CD14-positive monocyte (primary cell): ENCODE results near the gene TMEM170A. TPM values are rescaled to one million over a fixed set of nuclear protein-coding genes. Genes with fewer than 3 reads are reported as not detected.

Experiments
- DNase-seq, 3 donors: peaks; one replicate each; pipeline ENCODE4 v3.0.0-alpha.2; 2011 to 2022
- H2AFZ ChIP-seq: 2 replicates; pipeline ENCODE4 v1.6.0; 2012; ENCODE audit warnings: mild to moderate bottlenecking, low read depth, low read length, inconsistent platforms; ENCODE audit not compliant: insufficient read depth, poor library complexity, severe bottlenecking
- H3K27ac ChIP-seq, 2 donors: 1 replicate in 1 of 2; 2 replicates in 1 of 2; pipeline ENCODE4 v1.5.1; 2012 to 2013; ENCODE audit warnings: low read length in 2 of 2, control low read depth in 1 of 2, inconsistent platforms in 1 of 2, low read depth in 1 of 2, mild to moderate bottlenecking in 1 of 2
- H3K27me3 ChIP-seq, 2 donors: one replicate each; pipeline versions ENCODE4 v1.6.0 to v1.6.1; 2011 to 2013; ENCODE audit warnings: low read length in 2 of 2; ENCODE audit not compliant: control insufficient read depth in 2 of 2, insufficient read depth in 2 of 2
- H3K36me3 ChIP-seq, 2 donors: replicated peaks in 1 of 2; 1 replicate in 1 of 2; 2 replicates in 1 of 2; pipeline versions ENCODE4 v1.5.1 to v1.6.1; 2012 to 2013; ENCODE audit warnings: low read length in 2 of 2, control low read depth in 1 of 2, inconsistent platforms in 1 of 2, mild to moderate bottlenecking in 1 of 2; ENCODE audit not compliant: insufficient read depth in 2 of 2, control insufficient read depth in 1 of 2
- H3K4me1 ChIP-seq, 2 donors: 1 replicate in 1 of 2; 2 replicates in 1 of 2; pipeline versions ENCODE4 v1.5.1 to v1.6.1; 2012 to 2013; ENCODE audit warnings: low read length in 2 of 2, control low read depth in 1 of 2, inconsistent platforms in 1 of 2, mild to moderate bottlenecking in 1 of 2, moderate library complexity in 1 of 2; ENCODE audit not compliant: insufficient read depth in 2 of 2, control insufficient read depth in 1 of 2
- H3K4me2 ChIP-seq: replicated peaks from 2 replicates; pipeline ENCODE3; 2012; ENCODE audit warnings: low read length, moderate library complexity, mild to moderate bottlenecking; ENCODE audit not compliant: poor library complexity, severe bottlenecking; ENCODE audit errors: extremely low read depth
- H3K4me3 ChIP-seq, 3 experiments: fragments of 200-600 bp in 1 of 3; sonication (generic) in 1 of 3; replicated peaks in 1 of 3; 1 replicate in 2 of 3; 2 replicates in 1 of 3; pipeline ENCODE4 v1.5.1; 2011 to 2013; ENCODE audit warnings: low read length in 3 of 3, mild to moderate bottlenecking in 3 of 3, control low read depth in 2 of 3, low read depth in 2 of 3, inconsistent platforms in 1 of 3, moderate library complexity in 1 of 3
- H3K79me2 ChIP-seq: 2 replicates; pipeline ENCODE4 v1.6.0; 2012; ENCODE audit warnings: mild to moderate bottlenecking, control low read depth, inconsistent platforms, low read length, moderate library complexity; ENCODE audit not compliant: insufficient read depth
- H3K9ac ChIP-seq: 2 replicates; pipeline ENCODE4 v1.6.0; 2017; ENCODE audit warnings: low read length, mild to moderate bottlenecking; ENCODE audit not compliant: insufficient read depth, poor library complexity, severe bottlenecking
- H3K9me3 ChIP-seq, 2 donors: replicated peaks in 1 of 2; 1 replicate in 1 of 2; 2 replicates in 1 of 2; pipeline versions ENCODE4 v1.5.1 to v1.6.1; 2012 to 2013; ENCODE audit warnings: low read length in 2 of 2, control low read depth in 1 of 2; ENCODE audit not compliant: control insufficient read depth in 1 of 2, insufficient read depth in 1 of 2
- H4K20me1 ChIP-seq: 2 replicates; pipeline ENCODE4 v1.6.0; 2012; ENCODE audit warnings: mild to moderate bottlenecking, low read length, control low read depth, moderate library complexity; ENCODE audit not compliant: insufficient read depth
- H3K27ac Mint-ChIP-seq, 7 donors: one replicate each; pipeline ENCODE4 v1.8.0; 2020; ENCODE audit warnings: mild to moderate bottlenecking in 7 of 7, mixed read lengths in 7 of 7, moderate library complexity in 6 of 7, inconsistent platforms in 2 of 7
- H3K27me3 Mint-ChIP-seq, 3 donors: one replicate each; pipeline ENCODE4 v1.8.0; 2021 to 2022; ENCODE audit warnings: low read depth in 3 of 3, mild to moderate bottlenecking in 3 of 3, mixed read lengths in 3 of 3, moderate library complexity in 3 of 3, inconsistent platforms in 1 of 3
- H3K36me3 Mint-ChIP-seq, 2 donors: one replicate each; pipeline ENCODE4 v1.8.0; 2020; ENCODE audit warnings: mixed read lengths in 2 of 2, inconsistent platforms in 1 of 2, mild to moderate bottlenecking in 1 of 2
- H3K4me1 Mint-ChIP-seq: one replicate; pipeline ENCODE4 v1.8.0; 2020; ENCODE audit warnings: mild to moderate bottlenecking, mixed read lengths
- H3K4me3 Mint-ChIP-seq, 2 donors: one replicate each; pipeline ENCODE4 v1.8.0; 2020; ENCODE audit warnings: mild to moderate bottlenecking in 2 of 2, mixed read lengths in 2 of 2, moderate library complexity in 1 of 2
- H3K9me3 Mint-ChIP-seq, 7 donors: one replicate each; pipeline ENCODE4 v1.8.0; 2020 to 2022; ENCODE audit warnings: mixed read lengths in 7 of 7, mild to moderate bottlenecking in 6 of 7, moderate library complexity in 6 of 7, inconsistent platforms in 2 of 7
- WGBS: methylation state at CpG from one replicate; pipeline ENCODE4 v1.1.5; 2013; ENCODE audit warnings: missing lambda C conversion rate; ENCODE audit not compliant: insufficient coverage; 5-methylcytosine and 5-hydroxymethylcytosine counted together
- intact Hi-C, 2 donors: fragments of 100-400 bp; cut with micrococcal nuclease; formaldehyde crosslinking; loops; one replicate each; pipeline versions ENCODE4 v1.15.0 to v1.15.1; 2023
- polyA plus RNA-seq, 3 donors: library from polyadenylated mRNA; depleted of rRNA in 1 of 3; unstranded in 2 of 3; stranded (reverse) in 1 of 3; fragments of 300-500 nt in 2 of 3; fragments of >200 nt in 1 of 3; fragmentation: Illumina TruSeq in 2 of 3; gene quantifications; 1 replicate in 2 of 3; 2 replicates in 1 of 3; pipeline ENCODE4 v1.2.3, GENCODE V29; 2012 to 2021
- TF ChIP-seq, protein P1 (sequence below): fragments of 200-600 bp; IDR thresholded peaks from one replicate; pipeline ENCODE4 v1.8.0; 2022; ENCODE audit warnings: antibody characterized with exemption, mild to moderate bottlenecking

TMEM170A gene
- polyA plus RNA-seq, 3 donors, result 17.9 to 31.6 (median 25.4) TPM

DNA sequence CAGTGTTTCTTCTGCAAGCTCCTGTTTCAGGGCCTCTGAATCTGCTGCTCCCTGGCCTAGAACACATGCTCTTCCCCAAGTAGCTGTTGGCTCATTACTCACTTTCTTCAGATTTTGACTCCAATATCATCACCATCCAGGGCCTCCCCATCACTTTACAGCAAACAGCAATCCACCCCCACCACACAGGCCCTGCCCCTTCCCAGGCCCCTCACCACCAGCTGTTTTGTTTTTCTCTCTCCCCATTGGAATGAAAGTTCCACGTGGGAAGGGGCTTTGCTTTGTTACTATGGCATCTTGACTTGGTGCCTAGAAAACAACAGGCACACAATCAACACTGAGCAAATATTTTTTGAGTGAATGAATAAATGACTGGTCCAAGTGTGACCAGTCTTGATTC is 4.0 kb downstream of the TMEM170A start:
- Histone ChIP-seq H3K4me3 (no peak overlapping the region), H3K9ac (no peak overlapping the region), H3K4me1 (peaks cover 12 to 23% of the 10 kb centered on the region in 2 donors), H2AFZ (no peak overlapping the region), H3K4me2 (no peak overlapping the region), H3K79me2 (peaks cover 89% of the 10 kb centered on the region), H3K36me3 (peaks cover 2 to 11% of the 10 kb centered on the region in 2 donors), H3K9me3 (no peaks in the 10 kb centered on the region), H4K20me1 (peaks cover 85% of the 10 kb centered on the region), H3K27me3 (no peaks in the 10 kb centered on the region), H3K27ac (no peak overlapping the region)
- H3K36me3 Mint-ChIP-seq, result peaks cover 10 to 22% of the 10 kb centered on the region in 2 donors
- intact Hi-C loops, result loop anchor here (5.0 to 10.0 kb wide), 3 partner anchors 107 to 187 kb away; partner anchors contain the start of genes ADAT1 (in 2 of the 2), GABARAPL2 (in 1 of the 2), KARS1 (in 1 of the 2) and TERF2IP (in 1 of the 2)
- peak overlapping the region in 4 of 7 donors; percentile 27 to 64 (median 54) for H3K27ac Mint-ChIP-seq
- no peaks in the 10 kb centered on the region for H3K27me3 Mint-ChIP-seq
- H3K4me3 Mint-ChIP-seq, result no peak overlapping the region
- peaks cover 0 to 4% (median 0%) of the 10 kb centered on the region in 7 donors for H3K9me3 Mint-ChIP-seq
- TF ChIP-seq, protein P1, sequence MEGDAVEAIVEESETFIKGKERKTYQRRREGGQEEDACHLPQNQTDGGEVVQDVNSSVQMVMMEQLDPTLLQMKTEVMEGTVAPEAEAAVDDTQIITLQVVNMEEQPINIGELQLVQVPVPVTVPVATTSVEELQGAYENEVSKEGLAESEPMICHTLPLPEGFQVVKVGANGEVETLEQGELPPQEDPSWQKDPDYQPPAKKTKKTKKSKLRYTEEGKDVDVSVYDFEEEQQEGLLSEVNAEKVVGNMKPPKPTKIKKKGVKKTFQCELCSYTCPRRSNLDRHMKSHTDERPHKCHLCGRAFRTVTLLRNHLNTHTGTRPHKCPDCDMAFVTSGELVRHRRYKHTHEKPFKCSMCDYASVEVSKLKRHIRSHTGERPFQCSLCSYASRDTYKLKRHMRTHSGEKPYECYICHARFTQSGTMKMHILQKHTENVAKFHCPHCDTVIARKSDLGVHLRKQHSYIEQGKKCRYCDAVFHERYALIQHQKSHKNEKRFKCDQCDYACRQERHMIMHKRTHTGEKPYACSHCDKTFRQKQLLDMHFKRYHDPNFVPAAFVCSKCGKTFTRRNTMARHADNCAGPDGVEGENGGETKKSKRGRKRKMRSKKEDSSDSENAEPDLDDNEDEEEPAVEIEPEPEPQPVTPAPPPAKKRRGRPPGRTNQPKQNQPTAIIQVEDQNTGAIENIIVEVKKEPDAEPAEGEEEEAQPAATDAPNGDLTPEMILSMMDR, result no peak
- no peak for DNase-seq
- WGBS, result no CpG with 5 or more reads among the region's 1 CpG
- peaks cover 23% of the 10 kb centered on the region for H3K4me1 Mint-ChIP-seq

DNA sequence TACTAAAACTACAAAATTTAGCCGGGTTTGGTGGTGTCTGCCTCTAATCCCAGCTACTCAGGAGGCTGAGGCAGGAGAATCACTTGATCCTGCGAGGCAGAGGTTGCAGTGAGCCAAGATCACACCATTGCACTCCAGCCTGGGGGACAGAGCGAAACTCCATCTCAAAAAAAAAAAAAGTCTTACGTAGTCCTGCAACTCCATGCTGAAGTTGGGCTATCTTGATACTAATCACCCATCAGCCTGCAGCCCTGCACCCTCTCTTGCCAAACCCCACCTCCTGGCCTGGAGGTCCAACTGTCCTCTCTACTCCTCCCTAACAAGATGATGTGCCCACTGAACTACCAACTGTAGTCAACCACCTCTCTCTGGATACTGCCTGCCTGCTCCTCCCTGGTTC is 4.8 kb downstream of the TMEM170A start:
- Histone ChIP-seq H3K9me3 (no peaks in the 10 kb centered on the region), H3K79me2 (peaks cover 96% of the 10 kb centered on the region), H2AFZ (no peak overlapping the region), H3K27me3 (no peaks in the 10 kb centered on the region), H3K4me1 (peaks cover 12 to 23% of the 10 kb centered on the region in 2 donors), H3K4me2 (no peak overlapping the region), H3K36me3 (peaks cover 2 to 11% of the 10 kb centered on the region in 2 donors), H3K4me3 (no peak overlapping the region), H3K27ac (no peak overlapping the region), H3K9ac (no peak overlapping the region), H4K20me1 (peaks cover 92% of the 10 kb centered on the region)
- no peak for DNase-seq
- H3K27ac Mint-ChIP-seq, result peak overlapping the region in 6 of 7 donors; percentile 11 to 65 (median 31)
- TF ChIP-seq, protein P1, result no peak
- no peak overlapping the region for H3K4me3 Mint-ChIP-seq
- intact Hi-C loops, result loop anchor here (5.0 to 10.0 kb wide), 3 partner anchors 108 to 188 kb away; partner anchors contain the start of genes ADAT1 (in 2 of the 2), GABARAPL2 (in 1 of the 2), KARS1 (in 1 of the 2) and TERF2IP (in 1 of the 2)
- no peaks in the 10 kb centered on the region for H3K27me3 Mint-ChIP-seq
- peaks cover 0 to under 1% (median 0%) of the 10 kb centered on the region in 7 donors for H3K9me3 Mint-ChIP-seq
- H3K4me1 Mint-ChIP-seq, result peaks cover 21% of the 10 kb centered on the region
- peaks cover 10 to 22% of the 10 kb centered on the region in 2 donors for H3K36me3 Mint-ChIP-seq
- 91% methylated on average over 4 of the region's 4 CpGs for WGBS
